Body of pancreas (tissue), 4 donors: Measurements from ENCODE around the gene CMC1. TPM values are rescaled to one million over a fixed set of nuclear protein-coding genes. Genes with fewer than 3 reads are reported as not detected.

Experiments used
- ATAC-seq: fragments of 150-250 bp; one replicate; pipeline ENCODE4 v1.9.1; 2016
- DNase-seq, 4 donors: peaks; one replicate each; pipeline ENCODE4 v3.0.0-alpha.2; 2019
- H3K27ac ChIP-seq, 4 donors: fragments of 200-600 bp; sonication (generic); 1 replicate in 3 of 4; 2 replicates in 1 of 4; pipeline versions ENCODE4 v1.5.1 to v1.6.1; 2016 to 2019; ENCODE audit warnings: mild to moderate bottlenecking in 1 of 4, mixed read lengths in 1 of 4, moderate library complexity in 1 of 4
- H3K27me3 ChIP-seq, 2 donors: fragments of 200-600 bp; sonication (generic); one replicate each; pipeline ENCODE4 v1.6.0; 2016; ENCODE audit warnings: mild to moderate bottlenecking in 1 of 2
- H3K36me3 ChIP-seq, 2 donors: fragments of 200-600 bp; sonication (generic); replicated peaks in 1 of 2; 2 replicates each; pipeline ENCODE4 v1.5.1; 2016; ENCODE audit warnings: low read depth in 2 of 2; ENCODE audit not compliant: insufficient read depth in 1 of 2
- H3K4me1 ChIP-seq: fragments of 200-600 bp; sonication (generic); one replicate; pipeline ENCODE4 v1.6.0; 2016
- H3K4me3 ChIP-seq, 2 donors: fragments of 200-600 bp; sonication (generic); 1 replicate in 1 of 2; 2 replicates in 1 of 2; pipeline ENCODE4 v1.5.1; 2016 to 2019
- H3K9me3 ChIP-seq, 3 donors: fragments of 200-600 bp; sonication (generic); 1 replicate in 2 of 3; 2 replicates in 1 of 3; pipeline ENCODE4 v1.5.1; 2016
- POLR2A ChIP-seq, 3 donors: fragments of 450-650 bp; IDR thresholded peaks; one replicate each; pipeline ENCODE4 v1.6.1; 2016; ENCODE audit warnings: antibody characterized with exemption in 3 of 3, mild to moderate bottlenecking in 2 of 3
- WGBS, 2 donors: methylation state at CpG; one replicate each; pipeline ENCODE4 v1.1.5; 2017; 5-methylcytosine and 5-hydroxymethylcytosine counted together
- intact Hi-C: fragments of 100-400 bp; cut with DNase I; formaldehyde crosslinking; loops from one replicate; pipeline ENCODE4 v1.15.1; 2023
- total RNA-seq, 2 donors: library from RNA; depleted of rRNA; stranded (reverse); fragments of >200 nt; gene quantifications; one replicate each; pipeline ENCODE4 v1.1.0, GENCODE V29; 2016
- TF ChIP-seq, protein P1 (sequence below), 7 experiments: fragments of 450-650 bp in 4 of 7; fragments of 200-600 bp in 3 of 7; sonication (generic) in 3 of 7; IDR thresholded peaks; one replicate each; pipeline ENCODE4 v1.5.1; 2016 to 2019; ENCODE audit warnings: antibody characterized with exemption in 7 of 7

Gene CMC1
- total RNA-seq, 2 donors from 2014 or later, result 2.6 to 5.4 TPM

- TF ChIP-seq POLR2A (IDR thresholded peaks at IDR 0.05), result no peak
- TF ChIP-seq, protein P1, sequence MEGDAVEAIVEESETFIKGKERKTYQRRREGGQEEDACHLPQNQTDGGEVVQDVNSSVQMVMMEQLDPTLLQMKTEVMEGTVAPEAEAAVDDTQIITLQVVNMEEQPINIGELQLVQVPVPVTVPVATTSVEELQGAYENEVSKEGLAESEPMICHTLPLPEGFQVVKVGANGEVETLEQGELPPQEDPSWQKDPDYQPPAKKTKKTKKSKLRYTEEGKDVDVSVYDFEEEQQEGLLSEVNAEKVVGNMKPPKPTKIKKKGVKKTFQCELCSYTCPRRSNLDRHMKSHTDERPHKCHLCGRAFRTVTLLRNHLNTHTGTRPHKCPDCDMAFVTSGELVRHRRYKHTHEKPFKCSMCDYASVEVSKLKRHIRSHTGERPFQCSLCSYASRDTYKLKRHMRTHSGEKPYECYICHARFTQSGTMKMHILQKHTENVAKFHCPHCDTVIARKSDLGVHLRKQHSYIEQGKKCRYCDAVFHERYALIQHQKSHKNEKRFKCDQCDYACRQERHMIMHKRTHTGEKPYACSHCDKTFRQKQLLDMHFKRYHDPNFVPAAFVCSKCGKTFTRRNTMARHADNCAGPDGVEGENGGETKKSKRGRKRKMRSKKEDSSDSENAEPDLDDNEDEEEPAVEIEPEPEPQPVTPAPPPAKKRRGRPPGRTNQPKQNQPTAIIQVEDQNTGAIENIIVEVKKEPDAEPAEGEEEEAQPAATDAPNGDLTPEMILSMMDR (IDR thresholded peaks at IDR 0.05), result no peak
- H3K27ac ChIP-seq, result no peak overlapping the region
- ATAC-seq (no peak), DNase-seq (no peak)
- 92 to 94% methylated on average over 5 of the region's 5 CpGs for WGBS, 2 donors
- no peaks in the 10 kb centered on the region for H3K27me3 ChIP-seq
- H3K9me3 ChIP-seq, result no peaks in the 10 kb centered on the region
- no peaks in the 10 kb centered on the region for H3K4me1 ChIP-seq
- no peaks in the 10 kb centered on the region for H3K36me3 ChIP-seq
- intact Hi-C loops, result no loop called here
- H3K4me3 ChIP-seq, result no peak overlapping the region
Measured at GRCh38 chr3:28300345-28300962, 59.0 kb downstream of the CMC1 start.

DNA sequence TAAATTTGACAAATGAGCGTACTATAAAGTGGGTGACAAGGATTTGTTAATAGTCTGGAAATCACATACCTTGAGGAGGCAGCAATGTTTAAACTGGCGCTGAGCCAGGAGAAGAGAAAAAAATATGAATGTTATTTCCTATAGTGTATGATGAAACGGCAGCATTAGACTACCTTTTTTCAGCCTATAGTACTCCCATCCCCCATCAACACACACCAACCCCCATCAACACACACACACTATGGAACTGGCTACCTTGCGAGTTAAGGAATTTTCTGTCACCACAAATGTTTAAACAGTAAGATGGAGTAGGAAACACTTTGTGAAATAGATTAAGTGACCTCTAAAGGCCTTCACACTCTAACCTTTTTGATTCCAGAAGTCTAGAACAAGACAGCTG is 60.3 kb downstream of the CMC1 start:
- ATAC-seq, result no peak
- intact Hi-C loops, result no loop called here
- WGBS, 2 donors, result 82 to 91% methylated on average over 4 of the region's 4 CpGs

DNA sequence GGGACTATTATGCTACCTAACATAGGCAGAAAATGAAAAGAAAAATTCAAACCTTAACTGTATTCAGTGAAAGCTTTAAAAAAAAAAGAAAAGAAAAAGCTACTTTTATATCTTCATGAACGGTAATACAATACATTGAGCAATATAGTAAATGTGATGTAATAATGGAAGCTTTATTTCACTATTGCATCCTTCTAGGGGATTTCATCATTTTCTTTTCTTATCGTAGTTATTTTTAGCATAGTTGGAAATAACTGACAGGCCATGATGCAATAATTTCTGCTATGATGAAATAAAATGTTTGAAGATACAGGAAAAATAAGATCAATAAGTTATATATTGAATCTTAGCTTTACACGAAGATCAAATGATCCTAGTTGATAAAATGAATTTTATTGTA is 66.8 kb downstream of the CMC1 start:
- Histone ChIP-seq H3K4me3 (no peak overlapping the region), H3K9me3 (no peaks in the 10 kb centered on the region), H3K27ac (no peak overlapping the region), H3K36me3 (no peaks in the 10 kb centered on the region), H3K27me3 (no peaks in the 10 kb centered on the region), H3K4me1 (no peaks in the 10 kb centered on the region)
- no peak for TF ChIP-seq POLR2A (IDR thresholded peaks at IDR 0.05)
- TF ChIP-seq, protein P1 (IDR thresholded peaks at IDR 0.05), result no peak
- no peak for ATAC-seq
- 61 to 65% methylated on average over 3 of the region's 3 CpGs for WGBS, 2 donors
- intact Hi-C loops, result no loop called here
- DNase-seq, result no peak

More for the DNA sequence above, 60.3 kb downstream of the CMC1 start:
- Histone ChIP-seq H3K36me3 (no peaks in the 10 kb centered on the region), H3K4me3 (no peak overlapping the region), H3K9me3 (no peaks in the 10 kb centered on the region), H3K27ac (no peak overlapping the region), H3K4me1 (no peaks in the 10 kb centered on the region), H3K27me3 (no peaks in the 10 kb centered on the region)
- no peak for DNase-seq
- TF ChIP-seq, protein P1 (IDR thresholded peaks at IDR 0.05), result no peak
- no peak for TF ChIP-seq POLR2A (IDR thresholded peaks at IDR 0.05)

DNA sequence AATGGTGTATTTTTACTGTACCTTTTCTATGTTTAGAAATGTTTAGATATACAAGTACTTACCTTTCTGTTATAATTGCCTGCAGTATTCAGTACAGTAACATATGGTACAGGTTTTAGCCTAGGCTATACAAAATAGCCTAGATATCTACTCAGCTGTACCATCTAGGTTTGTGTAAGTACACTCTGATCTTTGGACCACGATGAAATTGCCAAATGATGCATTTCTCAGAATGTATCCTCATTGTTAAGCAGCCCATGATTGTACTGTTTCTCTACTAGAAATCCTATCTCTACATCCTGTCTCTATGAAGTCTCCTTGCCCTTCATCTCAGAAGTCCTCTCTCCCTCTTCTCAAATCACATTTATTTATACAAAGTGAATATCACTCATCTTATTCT is 74.3 kb downstream of the CMC1 start:
- H3K4me3 ChIP-seq, result no peak overlapping the region
- H3K4me1 ChIP-seq, result no peaks in the 10 kb centered on the region
- ATAC-seq (no peak), DNase-seq (no peak)
- no peak overlapping the region for H3K27ac ChIP-seq
- no peaks in the 10 kb centered on the region for H3K9me3 ChIP-seq
- intact Hi-C loops, result loop anchor here (10.0 kb wide), 1 partner anchor 601 kb away; no protein-coding TSS in a partner anchor
- WGBS, 2 donors, result 50 to 53% methylated on average over 1 of the region's 1 CpG
- H3K36me3 ChIP-seq, result no peaks in the 10 kb centered on the region
- no peaks in the 10 kb centered on the region for H3K27me3 ChIP-seq
- no peak for TF ChIP-seq POLR2A (IDR thresholded peaks at IDR 0.05)
- TF ChIP-seq, protein P1 (IDR thresholded peaks at IDR 0.05), result no peak

DNA sequence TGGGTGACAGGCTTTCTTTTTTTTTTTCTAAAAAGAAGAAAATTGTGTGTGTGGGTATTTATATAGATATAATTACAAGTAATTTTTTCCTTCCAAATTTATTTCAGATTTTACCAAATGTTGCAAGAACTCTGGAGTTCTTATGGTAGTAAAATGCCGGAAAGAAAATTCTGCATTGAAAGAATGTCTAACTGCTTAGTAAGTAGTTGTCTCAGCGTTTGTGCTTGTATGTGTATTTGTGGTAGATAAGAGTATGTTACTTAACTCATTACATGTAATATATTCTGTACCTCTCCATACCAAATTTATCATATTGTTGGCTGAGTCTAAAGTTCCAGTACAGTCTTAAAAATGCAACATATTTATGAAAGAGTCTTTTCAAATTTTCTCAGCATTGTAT is 74.8 kb downstream of the CMC1 start:
- ATAC-seq (no peak), DNase-seq (no peak)
- H3K4me1 ChIP-seq, result no peaks in the 10 kb centered on the region
- H3K4me3 ChIP-seq, result no peak overlapping the region
- no peak for TF ChIP-seq POLR2A (IDR thresholded peaks at IDR 0.05)
- TF ChIP-seq, protein P1 (IDR thresholded peaks at IDR 0.05), result no peak
- 63 to 65% methylated on average over 2 of the region's 2 CpGs for WGBS, 2 donors
- no peaks in the 10 kb centered on the region for H3K27me3 ChIP-seq
- intact Hi-C loops, result loop anchor here (10.0 kb wide), 1 partner anchor 601 kb away; no protein-coding TSS in a partner anchor
- no peaks in the 10 kb centered on the region for H3K9me3 ChIP-seq
- no peak overlapping the region for H3K27ac ChIP-seq
- H3K36me3 ChIP-seq, result no peaks in the 10 kb centered on the region
